K562 (cell line): ENCODE data around the gene GLRX2. TPM values are rescaled to one million over a fixed set of nuclear protein-coding genes. Genes with fewer than 3 reads are reported as not detected.
A peak's percentile ranks its signal among the peaks of the same experiment; 100 is the strongest.

Source experiments
- JUND ChIP-seq, 2 experiments: IDR thresholded peaks; 2 replicates in 1 of 2; 3 replicates in 1 of 2; pipeline ENCODE4 v1.6.1; 2011; ENCODE audit warnings: borderline replicate concordance in 2 of 2, low read depth in 2 of 2, low read length in 2 of 2, improper control_type of control experiment in 1 of 2, missing biosample characterization in 1 of 2, missing genetic modification characterization in 1 of 2, missing genetic modification reagents in 1 of 2
- L3MBTL2 ChIP-seq: fragments of 450-650 bp; IDR thresholded peaks from 2 replicates; pipeline ENCODE4 v1.6.1; 2016; ENCODE audit warnings: mild to moderate bottlenecking, moderate library complexity
- MITF ChIP-seq: IDR thresholded peaks from 2 replicates; pipeline ENCODE4 v1.6.1; 2014; ENCODE audit warnings: antibody characterized with exemption
- MYC ChIP-seq, 2 experiments: fragments of 250-450 bp in 1 of 2; sonication (Bioruptor Pico) in 1 of 2; IDR thresholded peaks; 2 replicates each; pipeline versions ENCODE4 v1.5.1 to v1.6.1; 2012 to 2021; ENCODE audit warnings: low read depth in 2 of 2, borderline replicate concordance in 1 of 2, improper control_type of control experiment in 1 of 2, low read length in 1 of 2, mild to moderate bottlenecking in 1 of 2, moderate library complexity in 1 of 2
- PML ChIP-seq: IDR thresholded peaks from 2 replicates; pipeline ENCODE4 v1.6.1; 2012; ENCODE audit warnings: low read length, inconsistent platforms
- POLR2A ChIP-seq: fragments of 450-650 bp; conservative IDR thresholded peaks from 2 replicates; pipeline ENCODE4 v1.6.1; 2016
- POLR2B ChIP-seq: fragments of 450-650 bp; IDR thresholded peaks from 2 replicates; pipeline ENCODE4 v1.6.1; 2018; ENCODE audit warnings: low read depth; ENCODE audit not compliant: partially characterized antibody
- ZNF239 ChIP-seq: fragments of 250-450 bp; sonication (Bioruptor Pico); IDR thresholded peaks from 2 replicates; pipeline ENCODE4 v1.4.0; 2020; ENCODE audit warnings: mild to moderate bottlenecking
- ZNF24 ChIP-seq: fragments of 450-650 bp; IDR thresholded peaks from 2 replicates; pipeline ENCODE4 v1.6.1; 2016
- ZNF41 ChIP-seq: fragments of 250-450 bp; sonication (Bioruptor Pico); conservative IDR thresholded peaks from 2 replicates; pipeline ENCODE4 v1.4.0; 2020; ENCODE audit warnings: mild to moderate bottlenecking
- ZNF445 ChIP-seq: fragments of 250-450 bp; sonication (Bioruptor Pico); IDR thresholded peaks from 2 replicates; pipeline ENCODE4 v1.4.0; 2020; ENCODE audit warnings: low read depth, mild to moderate bottlenecking, moderate library complexity
- ZNF644 ChIP-seq: fragments of 200-800 bp; sonication (Bioruptor generic); IDR thresholded peaks from 2 replicates; pipeline ENCODE4 v1.6.1; 2016; ENCODE audit warnings: low read depth, missing genetic modification characterization, missing compliant biosample characterization
- polyA plus RNA-seq, 8 experiments: library from polyadenylated mRNA; depleted of rRNA in 4 of 8; stranded (reverse) in 5 of 8; unstranded in 3 of 8; fragments of >200 nt; fragmentation: Nextera tagmentation in 2 of 8; fragmentation: Illumina TruSeq in 1 of 8; extraction: Ambion mirVana in 2 of 8; extraction: Trizol in 1 of 8; gene quantifications; 2 replicates each; pipeline versions ENCODE4 v1.2.1 to v1.2.3, GENCODE V29; 2011 to 2014; ENCODE audit warnings: inconsistent platforms in 1 of 8, missing spikeins in 1 of 8
- total RNA-seq, 7 experiments: library from RNA; depleted of rRNA in 6 of 7; stranded (reverse); fragments of >200 nt in 6 of 7; fragmentation: Illumina TruSeq in 2 of 7; extraction: Trizol in 2 of 7; gene quantifications; 2 replicates each; pipeline versions ENCODE4 v1.2.1 to v1.2.3, GENCODE V29; 2011 to 2021; ENCODE audit warnings: low replicate concordance in 1 of 7
- TF ChIP-seq, protein P1 (sequence below), 2 experiments: fragments of 450-650 bp; IDR thresholded peaks; 2 replicates each; pipeline ENCODE4 v1.6.1; 2018; ENCODE audit warnings: mild to moderate bottlenecking in 2 of 2, low read depth in 1 of 2; ENCODE audit not compliant: partially characterized antibody in 2 of 2

Gene GLRX2
- total and polyA plus RNA-seq, 9 of the 15 experiments (the other 6 are each of a cell fraction or from before 2014, with no cell fraction given), result 13.3 to 82.6 (median 55.1) TPM

- TF ChIP-seq PML (peak; percentile 21; the same call in 1 of the 2 replicates), ZNF644 (tag) (no peak), L3MBTL2 (peak; percentile 65; the same call in 1 of the 2 replicates), MITF (no peak), POLR2B (peak; percentile 52), MYC (IDR thresholded peaks at IDR 0.05; ENCODE audit: low read depth, low read length) (peak; percentile 60; the same call in 1 of the 2 replicates), MYC (CRISPR knock-in tag; IDR thresholded peaks at IDR 0.05; ENCODE audit: borderline replicate concordance, low read depth) (no peak), ZNF445 (CRISPR knock-in tag) (no peak), ZNF239 (CRISPR knock-in tag) (peak; percentile 87), ZNF41 (CRISPR knock-in tag) (no peak), POLR2A (peak; percentile 60), JUND (IDR thresholded peaks at IDR 0.05; ENCODE audit: borderline replicate concordance, low read depth, low read length) (peak; percentile 30; the same call in 1 of the 2 replicates), JUND (tag; IDR thresholded peaks at IDR 0.05; ENCODE audit: borderline replicate concordance, low read depth, low read length) (peak; percentile 4; the same call in 2 of the 3 replicates), ZNF24 (0 out of 2 replicates have a peak, but pooled peaks have one; percentile 34)
- TF ChIP-seq, protein P1, sequence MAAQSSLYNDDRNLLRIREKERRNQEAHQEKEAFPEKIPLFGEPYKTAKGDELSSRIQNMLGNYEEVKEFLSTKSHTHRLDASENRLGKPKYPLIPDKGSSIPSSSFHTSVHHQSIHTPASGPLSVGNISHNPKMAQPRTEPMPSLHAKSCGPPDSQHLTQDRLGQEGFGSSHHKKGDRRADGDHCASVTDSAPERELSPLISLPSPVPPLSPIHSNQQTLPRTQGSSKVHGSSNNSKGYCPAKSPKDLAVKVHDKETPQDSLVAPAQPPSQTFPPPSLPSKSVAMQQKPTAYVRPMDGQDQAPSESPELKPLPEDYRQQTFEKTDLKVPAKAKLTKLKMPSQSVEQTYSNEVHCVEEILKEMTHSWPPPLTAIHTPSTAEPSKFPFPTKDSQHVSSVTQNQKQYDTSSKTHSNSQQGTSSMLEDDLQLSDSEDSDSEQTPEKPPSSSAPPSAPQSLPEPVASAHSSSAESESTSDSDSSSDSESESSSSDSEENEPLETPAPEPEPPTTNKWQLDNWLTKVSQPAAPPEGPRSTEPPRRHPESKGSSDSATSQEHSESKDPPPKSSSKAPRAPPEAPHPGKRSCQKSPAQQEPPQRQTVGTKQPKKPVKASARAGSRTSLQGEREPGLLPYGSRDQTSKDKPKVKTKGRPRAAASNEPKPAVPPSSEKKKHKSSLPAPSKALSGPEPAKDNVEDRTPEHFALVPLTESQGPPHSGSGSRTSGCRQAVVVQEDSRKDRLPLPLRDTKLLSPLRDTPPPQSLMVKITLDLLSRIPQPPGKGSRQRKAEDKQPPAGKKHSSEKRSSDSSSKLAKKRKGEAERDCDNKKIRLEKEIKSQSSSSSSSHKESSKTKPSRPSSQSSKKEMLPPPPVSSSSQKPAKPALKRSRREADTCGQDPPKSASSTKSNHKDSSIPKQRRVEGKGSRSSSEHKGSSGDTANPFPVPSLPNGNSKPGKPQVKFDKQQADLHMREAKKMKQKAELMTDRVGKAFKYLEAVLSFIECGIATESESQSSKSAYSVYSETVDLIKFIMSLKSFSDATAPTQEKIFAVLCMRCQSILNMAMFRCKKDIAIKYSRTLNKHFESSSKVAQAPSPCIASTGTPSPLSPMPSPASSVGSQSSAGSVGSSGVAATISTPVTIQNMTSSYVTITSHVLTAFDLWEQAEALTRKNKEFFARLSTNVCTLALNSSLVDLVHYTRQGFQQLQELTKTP (IDR thresholded peaks at IDR 0.05; ENCODE audit: low read depth in 1 of 2, partially characterized antibody in 2 of 2), result peak in 1 of 2 experiments; percentile 56
These were observed 8.2 kb upstream of the GLRX2 start (continued) for GRCh38 chr1:193113258-193113991.
